ENCODE data around the gene SPANXC.
A peak's percentile ranks its signal among the peaks of the same experiment; 100 is the strongest.
"Not testable (repeated sequence)": the region's sequence is repeated elsewhere in the genome, so short reads cannot be mapped to it uniquely, and the experiment has no call there.

The SPANXC gene, protein sequence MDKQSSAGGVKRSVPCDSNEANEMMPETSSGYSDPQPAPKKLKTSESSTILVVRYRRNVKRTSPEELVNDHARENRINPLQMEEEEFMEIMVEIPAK

DNA sequence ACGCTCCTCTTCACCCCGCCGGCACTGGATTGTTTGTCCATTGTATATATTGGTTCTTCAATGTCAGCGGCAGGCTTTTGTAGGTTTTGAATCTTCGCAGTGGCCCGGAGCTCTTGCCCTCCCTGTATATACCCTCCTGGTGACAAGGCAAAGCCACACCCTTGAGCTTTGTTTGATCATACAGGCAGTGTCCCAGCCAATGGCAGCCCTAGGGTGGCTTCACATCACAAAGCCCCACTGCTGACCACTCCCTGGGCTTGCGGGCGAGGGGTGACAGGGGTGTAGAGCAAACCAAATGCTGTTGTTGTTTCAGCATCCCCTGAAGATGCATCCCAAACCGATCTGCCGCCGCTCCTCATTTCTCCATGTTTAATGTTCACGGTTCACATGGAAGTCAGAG, at the start of gene SPANXC:
Gene SPANXC, minus strand, starts transcription at position 101 of the 400 bp plus-strand sequence. Its CDS starts 60 bp downstream, at position 41.
- H3K4me3 ChIP-seq (ENCODE audit: low read depth, low read length); DNase-seq (ENCODE audit: low read depth): not testable (repeated sequence)

DNA sequence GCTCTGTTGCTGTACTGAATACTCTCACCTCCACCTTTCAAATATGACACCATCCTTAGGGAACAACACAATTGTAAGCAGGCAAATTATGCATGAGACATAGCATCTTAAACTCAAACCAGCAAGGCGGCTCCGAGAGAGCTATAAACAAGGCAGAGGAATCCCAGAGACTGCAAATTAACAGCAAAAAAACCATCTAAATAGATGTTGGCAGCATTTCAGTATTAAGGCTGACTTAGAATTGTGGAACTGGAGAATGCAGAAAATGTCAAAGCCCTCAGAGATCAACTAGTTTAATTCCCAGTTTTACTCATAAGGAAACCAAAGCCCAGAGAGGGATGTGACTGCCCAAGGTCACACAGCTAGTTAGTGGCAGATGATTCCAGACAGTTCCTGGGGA, 37.2 kb upstream of the SPANXC start:
- DNase-seq (ENCODE audit: low read depth), result no peak
- H3K4me3 ChIP-seq (ENCODE audit: low read depth, low read length), result no peak overlapping the region
- TF ChIP-seq, protein P1, sequence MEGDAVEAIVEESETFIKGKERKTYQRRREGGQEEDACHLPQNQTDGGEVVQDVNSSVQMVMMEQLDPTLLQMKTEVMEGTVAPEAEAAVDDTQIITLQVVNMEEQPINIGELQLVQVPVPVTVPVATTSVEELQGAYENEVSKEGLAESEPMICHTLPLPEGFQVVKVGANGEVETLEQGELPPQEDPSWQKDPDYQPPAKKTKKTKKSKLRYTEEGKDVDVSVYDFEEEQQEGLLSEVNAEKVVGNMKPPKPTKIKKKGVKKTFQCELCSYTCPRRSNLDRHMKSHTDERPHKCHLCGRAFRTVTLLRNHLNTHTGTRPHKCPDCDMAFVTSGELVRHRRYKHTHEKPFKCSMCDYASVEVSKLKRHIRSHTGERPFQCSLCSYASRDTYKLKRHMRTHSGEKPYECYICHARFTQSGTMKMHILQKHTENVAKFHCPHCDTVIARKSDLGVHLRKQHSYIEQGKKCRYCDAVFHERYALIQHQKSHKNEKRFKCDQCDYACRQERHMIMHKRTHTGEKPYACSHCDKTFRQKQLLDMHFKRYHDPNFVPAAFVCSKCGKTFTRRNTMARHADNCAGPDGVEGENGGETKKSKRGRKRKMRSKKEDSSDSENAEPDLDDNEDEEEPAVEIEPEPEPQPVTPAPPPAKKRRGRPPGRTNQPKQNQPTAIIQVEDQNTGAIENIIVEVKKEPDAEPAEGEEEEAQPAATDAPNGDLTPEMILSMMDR (IDR thresholded peaks at IDR 0.05; ENCODE audit: control insufficient read depth, extremely low read depth, insufficient read depth), result no peak

- TF ChIP-seq, protein P1 (IDR thresholded peaks at IDR 0.05; ENCODE audit: control insufficient read depth, extremely low read depth, insufficient read depth), result peak; percentile 66
- H3K4me3 ChIP-seq (ENCODE audit: low read depth, low read length), result no peak overlapping the region
- DNase-seq (ENCODE audit: low read depth), result no peak
Observed at GRCh38 chrX:141278306-141278705, 36.0 kb upstream of the SPANXC start.

DNA sequence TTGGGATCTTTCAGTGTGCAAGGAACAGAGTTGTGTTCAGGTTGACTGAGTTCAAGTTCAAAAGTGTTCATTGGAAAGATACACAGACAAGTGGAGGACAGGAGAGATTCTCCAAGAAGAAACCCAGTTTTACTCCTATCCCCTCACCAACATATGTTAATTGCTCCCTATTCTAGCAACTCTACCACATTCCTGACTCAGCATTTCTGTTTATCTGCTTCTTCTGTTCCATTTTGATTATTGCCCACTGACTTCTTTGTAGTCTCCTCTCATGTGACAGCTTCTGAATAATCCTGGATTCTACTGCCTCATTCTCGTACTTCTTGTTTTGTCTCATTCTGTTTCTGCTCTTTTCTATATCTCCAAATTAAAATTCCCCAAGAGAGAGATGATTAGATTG, 15.8 kb upstream of the SPANXC start:
- H3K4me3 ChIP-seq (ENCODE audit: low read depth, low read length), result no peak overlapping the region
- no peak for DNase-seq (ENCODE audit: low read depth)
- TF ChIP-seq, protein P1 (IDR thresholded peaks at IDR 0.05; ENCODE audit: control insufficient read depth, extremely low read depth, insufficient read depth), result no peak

DNA sequence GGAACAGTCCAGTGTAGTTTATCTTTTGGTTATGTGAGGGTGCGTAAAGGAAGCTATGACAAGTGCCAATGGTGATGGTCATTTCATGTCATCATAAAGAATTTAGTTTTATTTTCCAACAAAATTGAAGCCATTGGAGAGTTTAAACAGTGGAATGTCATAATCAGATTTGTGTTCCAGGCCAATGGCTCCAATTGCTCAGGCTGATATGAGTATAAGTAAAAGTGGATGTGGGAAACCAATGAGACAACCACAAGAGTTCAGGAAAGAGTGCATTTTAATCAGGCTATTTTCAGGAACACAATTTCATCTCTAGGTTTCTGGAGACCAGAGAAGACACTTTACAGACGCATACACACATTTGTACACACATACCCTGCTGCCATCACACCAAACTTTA, 20.7 kb downstream of the SPANXC start:
- DNase-seq (ENCODE audit: low read depth), result no peak
- TF ChIP-seq, protein P1 (IDR thresholded peaks at IDR 0.05; ENCODE audit: control insufficient read depth, extremely low read depth, insufficient read depth), result no peak
- no peak overlapping the region for H3K4me3 ChIP-seq (ENCODE audit: low read depth, low read length)

- TF ChIP-seq, protein P1 (IDR thresholded peaks at IDR 0.05; ENCODE audit: control insufficient read depth, extremely low read depth, insufficient read depth), result no peak
- H3K4me3 ChIP-seq (ENCODE audit: low read depth, low read length), result no peak overlapping the region
- no peak for DNase-seq (ENCODE audit: low read depth)
Observed at GRCh38 chrX:141220342-141221008, 21.8 kb downstream of the SPANXC start.

- no peak for DNase-seq (ENCODE audit: low read depth)
- TF ChIP-seq, protein P1 (IDR thresholded peaks at IDR 0.05; ENCODE audit: control insufficient read depth, extremely low read depth, insufficient read depth), result no peak
- H3K4me3 ChIP-seq (ENCODE audit: low read depth, low read length), result no peak overlapping the region
Observed at GRCh38 chrX:141214196-141214595, 28.1 kb downstream of the SPANXC start.
